A673 (cell line): ENCODE measurements around the gene HOXA6. TPM values are rescaled to one million over a fixed set of nuclear protein-coding genes. Genes with fewer than 3 reads are reported as not detected.

Experiments used
- BruUV-seq: library from RNA; stranded (reverse); fragments of 400-500 nt; replicated peaks from 2 replicates; lab custom pipeline; 2021; lab: Mats Ljungman, UMichigan
- CTCF ChIA-PET: fragments of 300-600 bp; sonication (Branson Sonifier 250); formaldehyde crosslinking; loops from one replicate; lab custom pipeline; 2022; ENCODE audit warnings: antibody characterized with exemption; lab: Charles Lee
- POLR2A ChIA-PET: fragments of 300-600 bp; sonication (Branson Sonifier 250); formaldehyde crosslinking; loops from one replicate; lab custom pipeline; 2022; ENCODE audit warnings: antibody characterized with exemption; ENCODE audit not compliant: low non-redundant PET; lab: Charles Lee
- DNase-seq: peaks from one replicate; pipeline ENCODE4 v3.0.0-alpha.2; 2015; ENCODE audit warnings: low spot score
- H3K27ac ChIP-seq: fragments of 200-600 bp; sonication (generic); 2 replicates; pipeline ENCODE4 v1.5.1; 2016; ENCODE audit warnings: mixed run types, low read depth, mild to moderate bottlenecking, mixed read lengths, antibody characterized with exemption, low read length; ENCODE audit not compliant: poor library complexity, severe bottlenecking
- H3K27me3 ChIP-seq: fragments of 200-600 bp; sonication (generic); replicated peaks from 2 replicates; pipeline ENCODE4 v1.6.1; 2017; ENCODE audit warnings: mixed run types, low read depth, mild to moderate bottlenecking, mixed read lengths, antibody characterized with exemption, low read length; ENCODE audit not compliant: insufficient read depth, poor library complexity
- H3K36me3 ChIP-seq: fragments of 200-600 bp; sonication (generic); 2 replicates; pipeline ENCODE4 v1.6.1; 2016; ENCODE audit warnings: mixed run types, mild to moderate bottlenecking, mixed read lengths, antibody characterized with exemption, low read length; ENCODE audit not compliant: insufficient read depth, poor library complexity, severe bottlenecking
- H3K4me1 ChIP-seq: fragments of 200-600 bp; sonication (generic); 2 replicates; pipeline ENCODE4 v1.6.1; 2017; ENCODE audit warnings: mixed run types, mild to moderate bottlenecking, mixed read lengths, antibody characterized with exemption, low read length; ENCODE audit not compliant: insufficient read depth, poor library complexity, severe bottlenecking
- H3K4me3 ChIP-seq: fragments of 200-600 bp; sonication (generic); 2 replicates; pipeline ENCODE4 v1.5.1; 2016; ENCODE audit warnings: low read depth, mixed run types, mild to moderate bottlenecking, mixed read lengths, low read length; ENCODE audit not compliant: poor library complexity, severe bottlenecking
- H3K9me3 ChIP-seq: fragments of 200-600 bp; sonication (generic); 2 replicates; pipeline ENCODE4 v1.6.1; 2016; ENCODE audit warnings: mixed run types, low read depth, mild to moderate bottlenecking, mixed read lengths, antibody characterized with exemption, low read length; ENCODE audit not compliant: poor library complexity, severe bottlenecking
- CTCF ChIP-seq: fragments of 300-800, 200-600 bp; sonication (generic); conservative IDR thresholded peaks from 2 replicates; pipeline ENCODE4 v1.5.1; 2017; ENCODE audit warnings: low read depth, mild to moderate bottlenecking, antibody characterized with exemption, low read length, moderate library complexity, mixed read lengths
- EZH2 ChIP-seq: fragments of 200-600 bp; sonication (generic); IDR thresholded peaks from 2 replicates; pipeline ENCODE4 v1.6.1; 2017; ENCODE audit warnings: borderline replicate concordance, low read depth, mild to moderate bottlenecking, mixed read lengths, antibody characterized with exemption, low read length; ENCODE audit not compliant: poor library complexity, severe bottlenecking
- intact Hi-C: fragments of 100-400 bp; cut with micrococcal nuclease; formaldehyde crosslinking; loops from one replicate; pipeline ENCODE4 v1.10.0; 2022; ENCODE audit not compliant: unreplicated experiment
- total RNA-seq: library from RNA; stranded (reverse); gene quantifications from 2 replicates; pipeline ENCODE4 v1.2.3, GENCODE V29; 2021

HOXA6 gene
- total RNA-seq, 1 experiment from 2014 or later, result not detected

- TF ChIP-seq CTCF (no peak), EZH2 (peak; percentile 87)
- peaks cover 100% of the 10 kb centered on the region for H3K27me3 ChIP-seq
- intact Hi-C loops, result no loop called here
- H3K9me3 ChIP-seq, result no peaks in the 10 kb centered on the region
- no TSS peak for BruUV-seq
- no peaks in the 10 kb centered on the region for H3K36me3 ChIP-seq
- H3K4me1 ChIP-seq, result no peaks in the 10 kb centered on the region
- no peak overlapping the region for H3K4me3 ChIP-seq
- CTCF ChIA-PET, result no interaction called here
- no peak for DNase-seq
- POLR2A ChIA-PET, result no interaction called here
- H3K27ac ChIP-seq, result no peak overlapping the region
Measured at GRCh38 chr7:27124096-27124901, 23.3 kb downstream of the HOXA6 start.

- no TSS peak for BruUV-seq
- ChIA-PET CTCF (no interaction called here), POLR2A (no interaction called here)
- DNase-seq, result no peak
- Histone ChIP-seq H3K4me1 (no peaks in the 10 kb centered on the region), H3K4me3 (no peak overlapping the region), H3K36me3 (no peaks in the 10 kb centered on the region), H3K9me3 (no peaks in the 10 kb centered on the region), H3K27ac (no peak overlapping the region), H3K27me3 (peaks cover 100% of the 10 kb centered on the region)
- TF ChIP-seq CTCF, result no peak
- TF ChIP-seq EZH2, result no peak
- intact Hi-C loops, result no loop called here
Measured at GRCh38 chr7:27123477-27124053, 24.0 kb downstream of the HOXA6 start.

GRCh38 chr7:27123007-27123476 is 24.5 kb downstream of the HOXA6 start:
- BruUV-seq, result no TSS peak
- ChIA-PET POLR2A (no interaction called here), CTCF (no interaction called here)
- H3K4me1 ChIP-seq, result no peaks in the 10 kb centered on the region
- H3K27ac ChIP-seq, result no peak overlapping the region
- no peak for TF ChIP-seq EZH2
- no peak for TF ChIP-seq CTCF
- no peak overlapping the region for H3K4me3 ChIP-seq
- no peaks in the 10 kb centered on the region for H3K36me3 ChIP-seq
- DNase-seq, result no peak
- peaks cover 100% of the 10 kb centered on the region for H3K27me3 ChIP-seq
- intact Hi-C loops, result no loop called here
- no peaks in the 10 kb centered on the region for H3K9me3 ChIP-seq
